Activated T-cell treated with anti-CD3 and anti-CD28 coated beads, Interleukin-2, amount 50 U/mL, for 1 hour (primary cell): ENCODE data around the gene WFDC6.
"Not testable (repeated sequence)": the region's sequence is repeated elsewhere in the genome, so short reads cannot be mapped to it uniquely, and the experiment has no call there.

Experiments
- DNase-seq: peaks from one replicate; pipeline ENCODE4 v3.0.0-alpha.2; 2020

Gene WFDC6

DNA sequence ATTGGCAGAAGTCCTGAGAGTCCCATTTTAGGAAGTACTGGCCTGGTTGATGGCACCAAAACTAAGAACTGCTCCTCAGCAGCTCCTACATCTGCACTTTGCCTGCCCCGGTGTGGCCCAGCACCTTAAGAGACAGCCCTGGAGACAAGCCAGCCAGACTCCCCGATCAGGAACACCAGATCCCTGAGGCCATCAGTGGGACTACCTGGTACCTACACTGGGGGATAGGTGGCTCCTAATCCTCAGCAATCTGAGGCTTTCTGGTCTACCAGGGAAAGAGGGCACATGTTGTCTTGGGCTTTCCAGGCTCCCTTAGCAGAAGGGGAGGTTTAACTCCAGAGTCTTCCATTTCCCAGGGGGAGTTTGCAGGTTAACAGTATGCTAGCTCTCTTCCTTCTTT is at the start of gene WFDC6:
WFDC6 (minus strand) TSS at position 101 of the 400 bp plus-strand sequence; CDS start at position 26, 75 bp downstream.
- DNase-seq: no peak

DNA sequence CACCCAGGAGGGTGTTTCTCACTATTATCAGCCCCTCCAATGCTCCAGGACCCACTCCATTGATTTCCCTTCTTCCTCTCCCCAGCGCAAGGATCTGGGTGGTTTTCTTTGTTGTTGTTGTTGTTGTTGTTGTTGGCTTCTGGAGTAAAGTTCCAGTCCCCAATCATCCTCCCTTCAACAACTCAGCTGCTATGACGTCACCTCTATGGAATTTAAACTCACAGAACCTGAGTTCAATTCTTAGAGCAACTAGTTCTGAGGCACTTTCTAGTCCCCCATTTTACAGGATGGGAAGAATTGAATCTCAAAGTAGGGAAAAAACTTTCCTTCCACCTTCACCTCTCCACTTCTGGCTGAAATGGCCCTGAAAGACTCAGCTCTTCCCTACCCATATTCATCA is 49.5 kb upstream of the WFDC6 start:
- DNase-seq: no peak

DNA sequence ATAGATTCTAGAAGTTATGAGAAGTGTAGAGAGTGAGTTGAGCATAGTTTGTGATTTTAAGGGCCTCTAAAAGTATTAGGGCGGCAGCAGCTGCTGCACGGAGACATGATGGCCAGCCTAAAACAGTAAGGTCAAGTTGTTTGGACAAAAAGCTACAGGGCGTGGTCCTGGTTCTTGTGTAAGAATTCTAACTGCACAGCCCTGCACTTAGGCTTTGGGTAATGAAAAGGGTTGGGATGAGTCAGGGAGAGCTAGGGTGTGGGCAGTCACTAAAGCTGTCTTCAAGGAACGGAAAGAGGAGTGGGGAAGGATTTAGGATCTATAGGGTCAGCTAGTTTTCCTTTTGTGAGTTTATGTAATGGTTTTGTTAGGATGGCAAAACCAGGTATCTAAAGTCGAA is 46.7 kb upstream of the WFDC6 start:
- not testable (repeated sequence) for DNase-seq

GRCh38 chr20:45584294-45584693 is 45.0 kb upstream of the WFDC6 start:
- DNase-seq: not testable (repeated sequence)

DNA sequence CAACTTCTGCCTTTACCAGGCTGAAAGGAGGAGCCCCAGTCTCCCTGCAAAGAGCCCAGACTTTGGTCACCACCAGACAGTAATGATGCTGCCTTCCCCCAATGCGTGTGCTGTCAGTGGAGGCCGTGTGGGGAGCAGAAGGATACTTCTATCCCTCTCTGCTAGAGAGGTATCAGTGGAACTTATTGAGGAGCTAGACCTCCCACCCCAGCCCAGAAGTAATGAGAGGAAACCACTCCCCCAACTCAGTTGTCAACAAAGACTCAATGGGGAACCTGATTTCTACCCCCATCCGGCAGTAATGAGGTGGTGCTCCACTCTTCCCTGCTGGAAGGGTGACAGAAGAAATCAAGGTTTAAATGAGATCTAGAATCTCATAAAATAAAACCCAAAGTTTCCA is 44.2 kb upstream of the WFDC6 start:
- DNase-seq: no peak

GRCh38 chr20:45581702-45582101 is 42.4 kb upstream of the WFDC6 start:
- DNase-seq: no peak

- DNase-seq: no peak
Measured at GRCh38 chr20:45579184-45579583, 39.9 kb upstream of the WFDC6 start, which contains the start of gene WFDC8. WFDC8 (minus strand) TSS chr20:45579284; CDS start chr20:45579247, 37 bp downstream.

GRCh38 chr20:45578231-45578630 is 38.9 kb upstream of the WFDC6 start:
- DNase-seq: no peak

DNA sequence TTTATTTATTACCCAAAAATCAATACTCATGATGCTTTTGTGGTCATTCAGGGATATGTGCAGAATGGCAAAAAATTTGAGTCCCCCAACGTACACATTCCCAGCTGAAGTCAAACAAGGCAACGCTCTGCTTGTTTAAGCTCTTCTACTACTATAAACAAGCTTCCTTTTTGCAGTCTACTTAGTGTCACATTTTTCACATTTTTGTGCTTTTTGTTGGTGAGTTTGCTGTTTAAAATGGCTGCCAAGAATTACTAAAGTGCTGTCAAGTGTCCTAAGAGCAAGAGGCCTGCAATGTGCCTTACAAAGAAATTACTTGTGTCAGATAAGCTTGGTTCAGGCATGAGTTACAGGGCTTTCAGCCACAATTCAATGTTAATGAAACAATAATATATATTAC is 37.7 kb upstream of the WFDC6 start:
- DNase-seq: no peak

GRCh38 chr20:45575931-45576330 is 36.6 kb upstream of the WFDC6 start:
- no peak for DNase-seq

- DNase-seq: not testable (repeated sequence)
Measured at GRCh38 chr20:45569650-45570049, 30.4 kb upstream of the WFDC6 start.

- DNase-seq: no peak
Measured at GRCh38 chr20:45564760-45565276, 25.5 kb upstream of the WFDC6 start.

- DNase-seq: no peak
Measured at GRCh38 chr20:45555198-45555597, 15.9 kb upstream of the WFDC6 start.

DNA sequence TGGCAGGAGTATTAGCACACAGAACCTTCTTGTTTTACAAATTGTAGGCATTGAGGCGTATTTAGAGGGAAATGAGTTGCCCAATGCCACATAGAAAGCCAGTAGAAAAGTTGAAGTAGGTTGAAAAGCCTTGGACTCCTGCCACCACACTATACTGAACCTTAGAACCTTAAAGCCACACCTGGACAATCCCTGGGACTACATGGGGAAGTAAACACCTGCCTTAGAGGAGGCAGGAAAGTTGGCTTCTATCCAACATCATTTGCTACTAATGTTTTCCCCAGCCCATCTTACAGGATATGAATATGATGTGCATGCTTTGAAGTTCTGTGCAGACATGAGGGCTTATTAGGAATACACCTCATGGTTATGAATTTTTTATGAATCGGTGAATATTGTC is 13.2 kb upstream of the WFDC6 start:
- no peak for DNase-seq

DNA sequence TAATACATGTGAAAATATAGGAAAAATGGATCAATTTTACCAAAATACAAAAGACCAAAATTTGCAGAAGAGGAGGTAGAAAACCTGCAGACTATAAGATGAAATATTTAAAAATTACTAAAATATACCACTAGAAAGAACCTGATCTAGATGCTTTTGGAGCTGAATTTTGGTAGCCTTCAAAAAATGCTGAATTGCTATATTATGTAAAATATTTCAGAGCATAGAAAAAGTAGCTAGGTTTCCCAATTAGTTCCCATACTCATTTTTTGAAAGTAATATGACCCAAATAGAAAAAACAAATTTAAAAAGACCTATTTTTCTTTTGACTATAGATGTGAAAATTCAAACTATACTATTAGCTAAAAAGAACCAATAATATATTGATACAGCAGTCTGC is 11.5 kb upstream of the WFDC6 start:
- DNase-seq: no peak

DNA sequence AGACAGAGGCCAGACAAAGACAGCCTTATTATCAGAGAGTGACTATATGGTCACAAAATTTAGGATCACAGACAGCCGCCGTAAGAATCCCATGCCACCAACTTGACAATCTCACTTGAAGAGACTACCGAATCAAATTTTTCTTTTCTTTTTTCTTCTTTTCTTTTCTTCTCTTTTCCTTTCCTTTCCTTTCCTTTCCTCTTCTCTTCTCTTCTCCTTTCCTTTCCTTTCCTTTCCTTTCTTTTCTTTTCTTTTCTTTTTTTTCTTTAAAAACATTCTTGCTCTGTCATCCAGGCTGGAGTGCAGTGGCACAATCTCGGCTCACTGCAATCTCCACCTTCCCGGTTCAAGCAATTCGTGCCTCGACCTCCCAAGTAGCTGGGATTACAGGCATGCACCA is 9.1 kb upstream of the WFDC6 start:
- no peak for DNase-seq

DNA sequence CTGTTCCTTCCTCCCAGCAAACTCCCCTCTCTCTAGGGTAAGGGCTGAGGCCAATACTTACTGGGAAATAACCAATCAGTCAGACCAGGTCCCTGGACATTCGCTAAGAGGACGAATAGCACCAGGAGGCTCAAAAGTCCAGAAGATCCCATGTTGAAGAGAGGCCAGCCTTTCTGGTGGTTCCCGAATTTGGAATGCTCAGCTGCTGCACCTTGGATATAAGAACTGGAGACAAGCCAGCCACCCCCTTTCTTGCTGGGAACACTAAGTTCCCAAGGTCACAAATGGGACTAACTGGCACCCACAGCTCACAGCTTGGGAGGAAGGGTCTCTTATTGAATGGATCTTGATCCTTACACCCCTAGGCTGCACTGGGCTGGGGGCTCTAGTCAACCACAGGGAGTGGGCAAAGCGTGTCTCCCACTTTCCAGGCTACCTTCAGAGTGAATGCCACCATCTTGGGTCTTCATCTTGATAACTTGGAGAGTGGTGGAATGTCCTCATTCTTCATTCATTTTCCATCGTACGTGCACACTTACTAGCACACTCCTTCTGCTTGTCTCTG is 8.0 kb upstream of the WFDC6 start, which contains the start of gene EPPIN:
EPPIN (minus strand) TSS at position 196 of the 565 bp plus-strand sequence; CDS start at position 152, 44 bp downstream.
- DNase-seq: no peak

- DNase-seq: no peak
Measured at GRCh38 chr20:45545754-45546453, 6.6 kb upstream of the WFDC6 start.

DNA sequence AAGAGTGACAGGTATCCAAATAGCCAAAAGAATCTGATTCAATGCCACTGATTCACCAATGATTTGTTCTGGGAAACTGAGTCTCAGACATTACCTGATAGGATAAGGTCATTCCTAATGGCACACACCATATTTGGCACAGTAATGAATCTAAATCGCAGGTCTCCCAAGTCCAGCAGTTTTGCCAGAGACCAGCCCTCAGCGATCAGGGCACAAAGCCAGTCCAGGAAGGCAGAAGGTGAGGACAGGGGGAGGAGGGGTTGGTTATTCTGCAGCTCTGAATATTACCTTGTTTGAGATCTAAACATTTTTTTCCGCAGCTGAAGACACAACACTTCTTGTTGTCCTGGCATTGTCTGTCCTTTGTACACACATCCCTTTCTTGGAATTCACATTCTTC is 6.1 kb upstream of the WFDC6 start:
- DNase-seq: no peak

DNA sequence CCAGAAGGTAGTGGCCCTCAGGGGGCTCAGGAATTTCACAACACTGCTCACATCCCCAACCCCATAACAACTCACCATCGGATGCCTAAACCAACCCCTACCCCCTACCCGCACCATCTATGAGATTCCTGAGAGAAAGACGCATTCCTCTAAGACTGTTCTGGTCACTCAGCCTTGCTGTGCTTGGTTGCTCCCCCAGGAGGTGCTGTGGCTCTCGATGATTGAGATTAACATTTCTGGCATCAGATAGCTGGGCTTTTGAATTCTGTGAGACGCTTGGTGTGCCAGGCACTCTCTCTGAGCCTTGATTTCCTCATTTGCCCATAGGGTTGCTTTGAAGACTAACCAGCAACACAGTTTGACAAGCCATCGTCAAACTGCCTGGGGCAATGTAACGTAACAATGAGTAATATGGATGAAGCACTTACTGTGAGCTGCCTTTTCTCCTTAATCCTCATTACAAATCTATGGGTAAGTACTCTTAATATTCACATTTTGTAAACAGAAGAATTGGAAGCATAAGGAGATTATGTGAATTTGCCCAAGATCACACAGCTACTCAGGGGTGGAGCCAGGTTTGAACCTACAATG is 978 bp downstream of the WFDC6 start:
- no peak for DNase-seq

DNA sequence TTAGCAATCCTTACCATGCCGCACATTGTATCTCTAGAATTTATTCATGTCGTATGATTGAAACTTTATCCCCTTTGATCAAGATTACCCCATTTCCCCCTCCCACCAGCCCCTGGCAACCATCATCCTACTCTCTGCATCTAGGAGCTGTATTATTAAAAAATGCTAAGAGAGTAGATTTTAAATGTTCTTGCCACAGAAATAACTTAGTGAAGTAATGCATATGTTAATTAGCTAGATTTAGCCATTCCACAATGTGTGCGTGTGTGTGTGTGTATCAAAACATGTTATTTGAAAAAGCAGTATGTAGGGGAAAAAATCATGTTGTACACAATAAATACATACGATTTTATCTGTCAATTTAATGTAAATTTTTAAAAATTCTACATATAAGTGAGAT is 12.0 kb downstream of the WFDC6 start:
- DNase-seq: no peak

DNA sequence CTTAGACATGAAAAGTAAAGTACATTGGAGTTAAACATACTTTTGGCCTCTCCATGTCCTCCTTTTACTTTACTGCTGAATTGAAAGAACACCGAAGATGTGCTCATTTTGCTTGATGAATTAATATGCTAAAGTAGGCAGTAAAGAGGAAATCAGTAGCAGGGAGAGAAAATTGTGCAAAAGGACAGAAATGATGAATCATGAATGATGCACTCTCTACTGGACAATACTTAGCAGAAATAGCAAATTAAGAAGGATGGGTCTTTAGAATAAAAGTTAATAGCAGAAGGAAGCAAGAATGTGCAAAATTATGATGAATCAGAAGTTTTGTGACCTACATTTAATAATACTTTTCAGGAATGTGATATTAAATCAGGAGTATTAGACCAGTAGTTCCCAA is 15.5 kb downstream of the WFDC6 start:
- no peak for DNase-seq

GRCh38 chr20:45518282-45518681 is 21.0 kb downstream of the WFDC6 start:
- no peak for DNase-seq
